Pancreas (tissue), 10 donors: Measurements from ENCODE around the gene COL20A1. TPM values are rescaled to one million over a fixed set of nuclear protein-coding genes. Genes with fewer than 3 reads are reported as not detected.
A peak's percentile ranks its signal among the peaks of the same experiment; 100 is the strongest.
"Not testable (repeated sequence)": the region's sequence is repeated elsewhere in the genome, so short reads cannot be mapped to it uniquely, and the experiment has no call there.

Experiments used
- ATAC-seq, 4 donors: fragments of 200-7000 bp; cut with Tn5 transposase; one replicate each; pipeline versions ENCODE4 v1.8.0 to v1.9.1; 2020; ENCODE audit warnings: mild to moderate bottlenecking in 4 of 4, moderate library complexity in 4 of 4
- DNase-seq, 6 donors: peaks; one replicate each; pipeline ENCODE4 v3.0.0-alpha.2; 2020
- FAIRE-seq: peaks from 2 replicates; lab custom pipeline; 2012; peaks lifted over from hg19 to GRCh38; lab: Jason Lieb, UNC
- H3K27ac ChIP-seq, 4 donors: fragments of 200-600 bp; sonication (generic); 1 replicate in 3 of 4; 2 replicates in 1 of 4; pipeline versions ENCODE4 v1.5.0 to v1.8.0; 2020
- H3K27me3 ChIP-seq, 4 donors: fragments of 200-600 bp; one replicate each; pipeline ENCODE4 v1.8.0; 2021
- H3K36me3 ChIP-seq, 3 donors: fragments of 200-600 bp; sonication (generic) in 1 of 3; one replicate each; pipeline versions ENCODE4 v1.5.0 to v1.8.0; 2020 to 2021
- H3K4me1 ChIP-seq, 3 donors: fragments of 200-600 bp; one replicate each; pipeline ENCODE4 v1.8.0; 2021
- H3K4me3 ChIP-seq, 4 donors: fragments of 200-600 bp; sonication (generic) in 2 of 4; one replicate each; pipeline versions ENCODE4 v1.5.0 to v1.8.0; 2020 to 2021
- H3K9me3 ChIP-seq, 4 donors: fragments of 200-600 bp; one replicate each; pipeline ENCODE4 v1.8.0; 2021
- CTCF ChIP-seq, 4 donors: fragments of 200-600 bp; sonication (generic) in 3 of 4; IDR thresholded peaks; one replicate each; pipeline versions ENCODE4 v1.5.0 to v1.8.0; 2021; ENCODE audit warnings: antibody characterized with exemption in 4 of 4
- WGBS, 2 donors: extraction: QIAGEN DNeasy Blood & Tissue Kit; methylation state at CpG; one replicate each; pipeline ENCODE4 v1.1.7; 2013; 5-methylcytosine and 5-hydroxymethylcytosine counted together
- intact Hi-C, 3 donors: fragments of 100-400 bp; cut with DNase I; formaldehyde crosslinking; loops; one replicate each; pipeline versions ENCODE4 v1.11.1 to v1.14.2; 2022
- polyA plus RNA-seq, 2 donors: library from polyadenylated mRNA; stranded (reverse); fragments of 200-250 nt; gene quantifications; one replicate each; pipeline ENCODE4 v1.2.3, GENCODE V29; 2013
- total RNA-seq, 6 donors: library from RNA; stranded (reverse); fragmentation: NEBNext Ultra II Directional in 4 of 6; extraction: Animal tissue kit (Norgen Biotek cat#: 25700) in 4 of 6; gene quantifications; one replicate each; pipeline versions ENCODE4 v1.2.1 to v1.2.4, GENCODE V29; 2021 to 2023
- donor health status: healthy with polysubstance abuse.
- donor health status: DM: no; HTN: no; CAD: no; lungs with moderate emphysema.
- donor health status: DM: no; HTN: no; CAD: no.
- donor health status: control.
- donor health status: control.
- donor health status: Bipolar disorder and iron deficiency.
- donor health status: DM: yes; HTN: yes; CAD: no.
- donor health status: DM: no; HTN: no; CAD: no.
- donor health status: DM: no; HTN: no; CAD: no.
- donor health status: DM: yes; HTN: yes; CAD: no.

Gene COL20A1
- total and polyA plus RNA-seq, 8 donors: 0.05 TPM; not detected in 7

- FAIRE-seq: no peak
- no peaks in the 10 kb centered on the region for H3K36me3 ChIP-seq
- H3K9me3 ChIP-seq: no peaks in the 10 kb centered on the region
- 32 to 44% methylated on average over 9 of the region's 9 CpGs for WGBS, 2 donors
- no peak overlapping the region for H3K4me3 ChIP-seq
- no peak for ATAC-seq
- H3K27me3 ChIP-seq: peaks cover 0 to 5% (median 0%) of the 10 kb centered on the region in 4 donors
- intact Hi-C loops: no loop called here
- no peak overlapping the region for H3K27ac ChIP-seq
- DNase-seq: peak in 1 of 6 donors; percentile 17
- TF ChIP-seq CTCF (IDR thresholded peaks at IDR 0.05): no peak
- no peaks in the 10 kb centered on the region for H3K4me1 ChIP-seq
Measured at GRCh38 chr20:63335711-63336110, 42.7 kb downstream of the COL20A1 start.

- Histone ChIP-seq H3K4me3 (no peak overlapping the region), H3K27ac (no peak overlapping the region), H3K27me3 (peaks cover 0 to 5% (median 0%) of the 10 kb centered on the region in 4 donors), H3K4me1 (no peaks in the 10 kb centered on the region), H3K36me3 (no peaks in the 10 kb centered on the region), H3K9me3 (no peaks in the 10 kb centered on the region)
- 70 to 81% methylated on average over 29 of the region's 29 CpGs for WGBS, 2 donors
- ATAC-seq (no peak), FAIRE-seq (no peak), DNase-seq (peak in 1 of 6 donors; percentile 14)
- intact Hi-C loops: no loop called here
- TF ChIP-seq CTCF (IDR thresholded peaks at IDR 0.05): no peak
Measured at GRCh38 chr20:63336232-63336752, 43.3 kb downstream of the COL20A1 start.

- TF ChIP-seq CTCF (IDR thresholded peaks at IDR 0.05): no peak
- Histone ChIP-seq H3K9me3 (no peaks in the 10 kb centered on the region), H3K27ac (no peak overlapping the region), H3K4me1 (no peaks in the 10 kb centered on the region), H3K36me3 (no peaks in the 10 kb centered on the region), H3K27me3 (peaks cover 0 to 5% (median 0%) of the 10 kb centered on the region in 4 donors), H3K4me3 (no peak overlapping the region)
- intact Hi-C loops: no loop called here
- 37 to 42% methylated on average over 12 of the region's 12 CpGs for WGBS, 2 donors
- FAIRE-seq (no peak), ATAC-seq (no peak), DNase-seq (no peak)
Measured at GRCh38 chr20:63337786-63338420, 44.9 kb downstream of the COL20A1 start.

GRCh38 chr20:63339154-63340094, 46.4 kb downstream of the COL20A1 start:
- H3K27me3 ChIP-seq, DNase-seq, H3K9me3 ChIP-seq, H3K4me3 ChIP-seq, H3K36me3 ChIP-seq, ATAC-seq, intact Hi-C loops, H3K4me1 ChIP-seq, H3K27ac ChIP-seq, FAIRE-seq: not testable (repeated sequence)
- WGBS, 2 donors: 41 to 52% methylated on average over 14 of the region's 14 CpGs

DNA sequence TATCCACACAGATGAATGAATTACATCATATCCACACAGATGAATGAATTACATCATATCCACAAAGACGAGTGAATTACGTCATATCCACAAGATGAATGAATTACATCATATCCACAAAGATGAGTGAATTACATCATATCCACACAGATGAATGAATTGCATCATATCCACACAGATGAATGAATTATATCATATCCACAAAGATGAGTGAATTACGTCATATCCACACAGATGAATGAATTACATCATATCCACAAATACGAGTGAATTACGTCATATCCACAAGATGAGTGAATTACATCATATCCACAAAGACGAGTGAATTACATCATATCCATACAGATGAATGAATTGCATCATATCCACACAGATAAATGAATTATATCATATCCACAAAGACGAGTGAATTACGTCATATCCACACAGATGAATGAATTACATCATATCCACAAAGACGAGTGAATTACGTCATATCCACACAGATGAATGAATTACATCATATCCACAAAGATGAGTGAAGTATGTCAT, 47.2 kb downstream of the COL20A1 start:
- 52 to 67% methylated on average over 10 of the region's 10 CpGs for WGBS, 2 donors
- H3K9me3 ChIP-seq, intact Hi-C loops, H3K4me3 ChIP-seq, H3K4me1 ChIP-seq, H3K36me3 ChIP-seq, DNase-seq, ATAC-seq, H3K27ac ChIP-seq, H3K27me3 ChIP-seq: not testable (repeated sequence)
- FAIRE-seq: peak; percentile 71
